DMS53 treated with DMSO at 0.1 percent for 48 hours (cell line): ENCODE results near the gene UBE2L3.
"Not testable (repeated sequence)": the region's sequence is repeated elsewhere in the genome, so short reads cannot be mapped to it uniquely, and the experiment has no call there.

ENCODE experiments used
- DNase-seq: peaks from one replicate; lab custom pipeline; 2025; ENCODE audit not compliant: unreplicated experiment; lab: John Stamatoyannopoulos, UW

Gene UBE2L3

DNA sequence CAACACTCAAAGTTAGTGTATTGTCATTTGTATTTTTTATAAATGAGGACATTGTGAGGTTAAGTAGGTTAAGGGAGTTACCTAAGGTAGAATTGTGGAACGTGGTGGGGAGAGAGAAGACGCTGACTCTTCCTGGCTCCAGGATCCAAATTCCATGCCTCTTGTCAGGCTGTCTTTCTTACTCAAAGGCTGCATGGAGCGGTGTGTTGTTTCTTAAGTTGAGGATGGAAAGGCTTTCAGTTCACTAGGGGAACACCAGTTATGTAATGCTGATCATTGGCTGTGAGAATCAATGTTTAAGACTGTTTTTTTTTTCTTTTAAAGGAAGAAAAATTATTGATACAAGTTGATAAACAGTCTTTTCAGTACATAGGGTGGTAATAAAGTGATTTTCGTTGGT lies 2.9 kb downstream of the UBE2L3 start:
- no peak for DNase-seq

DNA sequence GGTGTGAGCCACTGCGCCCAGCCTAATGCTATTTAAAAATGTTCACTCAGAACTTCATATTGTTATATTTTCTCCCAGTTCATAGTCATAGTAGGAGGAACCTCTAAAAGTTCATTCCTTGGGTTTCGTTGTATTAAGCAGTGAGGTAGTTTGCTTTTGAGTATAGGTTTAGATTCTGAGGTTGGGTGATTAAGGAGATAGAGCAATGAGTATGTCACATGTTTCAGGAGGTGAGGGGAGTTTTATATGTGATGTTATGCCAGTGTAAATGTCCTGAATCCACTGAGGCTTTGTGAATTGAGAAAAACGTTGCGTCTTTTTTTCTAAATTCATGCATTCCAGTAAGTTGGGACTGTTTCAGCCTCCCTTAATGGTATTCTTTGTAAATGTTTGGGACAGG lies 4.2 kb downstream of the UBE2L3 start:
- DNase-seq: no peak

DNA sequence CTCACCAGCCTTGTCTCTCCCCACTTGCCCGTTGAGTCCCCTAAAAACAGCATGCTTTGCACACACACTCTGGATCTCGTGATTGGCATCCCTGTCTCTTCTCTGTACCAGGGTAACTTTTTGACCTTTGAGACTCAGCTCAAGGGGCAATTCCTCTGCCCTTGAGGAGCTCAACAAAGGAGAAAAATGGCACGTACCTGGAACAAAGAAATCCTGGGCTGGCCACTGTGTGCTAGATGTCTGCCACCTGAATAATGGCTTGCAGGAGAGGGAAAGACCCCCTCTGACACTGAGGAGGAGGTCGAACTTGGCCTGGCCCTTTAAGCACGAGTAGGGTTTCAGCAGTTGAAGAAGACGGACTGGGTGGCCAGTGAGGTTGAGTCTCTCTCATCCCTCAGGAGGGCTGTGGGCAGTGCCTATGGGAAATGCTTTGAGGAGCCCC lies 5.8 kb downstream of the UBE2L3 start:
- DNase-seq: no peak

DNA sequence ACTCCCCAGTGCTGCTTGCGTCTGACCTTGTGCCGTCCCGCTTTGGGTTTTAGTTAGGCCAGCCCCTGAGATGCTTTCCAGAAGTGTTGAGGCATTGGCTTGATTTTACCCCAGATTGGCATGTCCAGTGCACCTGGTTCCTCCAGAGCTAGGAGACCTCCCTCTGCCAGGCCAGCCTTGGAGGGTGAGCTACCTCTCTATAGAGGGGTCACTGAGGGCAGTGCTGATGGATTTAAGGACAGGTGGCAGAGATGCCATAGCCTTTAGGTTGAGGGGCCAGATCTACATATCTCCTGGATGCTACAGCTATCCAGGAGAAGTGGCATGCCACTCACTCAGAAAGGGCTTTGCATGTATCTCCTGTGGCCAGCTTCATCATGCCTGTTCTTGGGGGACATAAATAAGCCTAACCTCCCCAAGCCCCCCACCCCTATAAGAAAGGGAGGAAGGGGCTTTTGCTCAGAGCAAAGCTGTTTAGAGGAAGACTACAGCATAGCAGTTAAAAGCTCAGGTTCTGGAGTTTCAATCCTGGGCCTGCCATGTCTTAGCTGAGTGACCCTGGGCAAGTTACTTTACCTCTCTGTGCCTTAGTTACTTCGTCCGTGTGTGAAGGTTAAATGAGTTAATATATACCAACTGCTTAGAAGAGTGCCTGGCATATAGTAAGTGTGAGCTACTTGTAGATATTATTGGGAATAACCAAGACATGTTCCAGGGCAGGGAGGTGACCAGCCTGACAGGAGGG lies 6.4 kb downstream of the UBE2L3 start:
- no peak for DNase-seq

DNA sequence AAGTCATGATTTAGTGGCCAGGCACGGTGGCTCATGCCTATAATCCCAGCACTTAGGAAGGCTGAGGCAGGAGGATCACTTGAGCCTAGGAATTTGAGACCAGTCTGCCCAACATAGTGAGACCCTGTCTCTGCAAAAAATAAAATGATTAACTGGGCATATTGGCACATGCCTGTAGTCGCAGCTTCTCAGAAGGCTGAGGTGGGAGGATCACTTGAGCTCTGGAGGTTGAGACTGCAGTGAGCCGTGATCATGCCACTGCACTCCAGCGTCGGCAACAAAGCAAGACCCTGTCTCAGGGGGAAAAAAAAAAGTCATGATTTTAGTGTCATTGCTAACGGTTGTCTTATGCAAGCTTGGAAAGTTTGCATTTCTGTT lies 11.9 kb downstream of the UBE2L3 start:
- no peak for DNase-seq

DNA sequence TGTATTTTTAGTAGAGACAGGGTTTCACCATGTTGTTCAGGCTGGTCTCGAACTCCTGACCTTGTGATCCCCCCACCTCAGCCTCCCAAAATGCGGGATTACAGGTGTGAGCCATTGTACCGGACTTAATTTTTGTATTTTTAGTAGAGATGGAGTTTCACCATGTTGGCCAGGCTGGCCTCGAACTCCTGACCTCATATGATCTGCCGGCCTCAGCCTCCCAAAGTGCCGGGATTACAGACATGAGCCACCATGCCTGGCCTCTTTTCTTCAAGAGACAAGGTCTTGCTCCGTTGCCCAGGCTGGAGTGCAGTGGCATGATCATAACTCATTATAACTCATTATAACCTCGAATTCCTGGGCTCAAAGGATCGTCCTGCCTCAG lies 13.1 kb downstream of the UBE2L3 start:
- not testable (repeated sequence) for DNase-seq

DNA sequence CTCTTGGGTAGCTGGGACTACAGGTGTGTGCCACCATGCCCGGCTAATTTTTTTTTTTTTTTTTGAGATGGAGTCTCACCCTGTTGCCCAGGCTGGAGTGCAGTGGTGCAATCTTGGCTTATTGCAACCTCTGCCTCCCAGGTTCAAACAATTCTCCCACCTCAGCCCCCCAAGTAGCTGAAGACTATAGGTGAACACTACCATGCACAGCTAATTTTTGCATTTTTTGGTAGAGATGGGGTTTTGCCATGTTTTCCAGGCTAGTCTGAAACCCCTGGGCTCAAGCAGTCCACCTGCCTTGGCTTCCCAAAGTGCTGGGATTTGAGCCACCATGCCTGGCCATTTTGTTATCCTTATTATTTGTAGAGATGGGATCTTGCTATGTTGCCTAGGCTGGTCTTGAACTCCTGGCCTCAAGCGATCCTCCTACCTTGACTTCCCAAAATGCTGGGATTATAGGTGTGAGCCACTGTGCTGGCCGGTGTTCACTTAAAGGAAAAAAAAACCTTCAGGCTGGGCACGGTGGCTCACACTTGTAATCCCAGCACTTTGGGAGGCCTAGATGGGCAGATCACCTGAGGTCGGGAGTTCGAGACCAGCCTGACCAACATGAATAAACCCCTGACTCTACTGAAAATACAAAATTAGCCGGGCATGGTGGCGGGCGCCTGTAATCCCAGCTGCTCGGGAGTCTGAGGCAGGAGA lies 13.6 kb downstream of the UBE2L3 start:
- DNase-seq: not testable (repeated sequence)

DNA sequence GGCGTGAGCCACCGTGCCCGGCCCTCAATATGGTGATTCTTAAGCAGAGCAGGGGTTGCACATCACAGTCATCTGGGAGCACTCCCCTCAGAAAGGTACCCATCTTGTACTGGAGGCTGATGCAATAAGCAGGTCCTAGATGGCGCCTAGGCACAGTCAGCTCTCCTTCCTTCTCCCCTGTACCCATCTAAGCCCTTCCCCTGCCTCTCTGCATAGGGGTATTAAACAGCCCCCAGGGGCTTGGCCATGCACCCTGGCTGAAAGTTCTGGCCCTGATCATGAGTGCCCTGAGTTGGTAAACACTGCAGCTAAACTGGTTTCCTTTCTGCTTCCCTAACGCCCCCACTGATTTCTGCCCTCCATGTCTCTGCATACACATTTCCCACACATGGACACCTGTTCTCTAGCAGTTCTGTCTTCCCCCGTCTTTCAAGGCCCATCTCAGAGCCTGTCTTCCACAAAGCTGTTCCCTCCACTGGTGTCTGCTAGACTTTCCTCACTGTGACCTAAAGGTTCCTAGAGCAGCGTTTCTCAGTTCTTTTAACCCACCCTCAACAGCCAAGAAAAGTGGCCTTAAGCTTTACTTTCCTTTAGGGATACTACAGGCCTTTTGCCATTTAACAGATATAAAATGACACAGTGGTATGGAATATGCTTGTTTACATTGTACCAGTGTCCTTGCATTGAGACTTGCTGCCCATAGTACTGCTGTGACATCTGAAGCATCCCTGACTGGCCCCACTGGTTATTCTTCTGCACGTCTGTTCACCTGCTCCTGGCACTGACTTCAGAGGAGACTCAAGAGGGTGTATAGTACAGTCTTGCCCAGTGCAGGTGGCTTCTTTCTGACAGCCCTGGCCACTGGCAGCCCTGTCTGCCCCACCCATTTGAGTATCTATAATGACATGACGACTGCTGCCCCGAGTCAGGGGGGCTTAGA lies 15.6 kb downstream of the UBE2L3 start:
- DNase-seq: no peak

DNA sequence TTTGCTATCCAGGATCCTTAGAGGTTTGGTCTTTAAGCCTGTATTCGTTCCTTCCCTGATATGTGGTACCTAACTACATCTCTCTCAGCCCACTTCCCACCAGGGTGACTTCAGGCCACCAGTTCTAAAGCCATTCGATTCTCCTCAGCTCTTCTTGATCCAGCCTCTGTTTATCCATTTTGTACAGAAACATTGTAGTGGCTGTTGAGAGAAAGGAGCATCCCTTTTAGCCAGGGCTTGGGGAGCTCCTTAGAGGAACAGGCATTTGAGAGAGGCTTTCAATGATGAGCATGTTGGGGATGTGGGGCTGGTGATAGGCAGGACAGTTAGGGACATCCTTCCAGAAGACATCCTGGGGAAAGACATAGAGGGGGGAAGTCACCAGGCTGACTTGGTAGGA lies 17.9 kb downstream of the UBE2L3 start:
- no peak for DNase-seq

DNA sequence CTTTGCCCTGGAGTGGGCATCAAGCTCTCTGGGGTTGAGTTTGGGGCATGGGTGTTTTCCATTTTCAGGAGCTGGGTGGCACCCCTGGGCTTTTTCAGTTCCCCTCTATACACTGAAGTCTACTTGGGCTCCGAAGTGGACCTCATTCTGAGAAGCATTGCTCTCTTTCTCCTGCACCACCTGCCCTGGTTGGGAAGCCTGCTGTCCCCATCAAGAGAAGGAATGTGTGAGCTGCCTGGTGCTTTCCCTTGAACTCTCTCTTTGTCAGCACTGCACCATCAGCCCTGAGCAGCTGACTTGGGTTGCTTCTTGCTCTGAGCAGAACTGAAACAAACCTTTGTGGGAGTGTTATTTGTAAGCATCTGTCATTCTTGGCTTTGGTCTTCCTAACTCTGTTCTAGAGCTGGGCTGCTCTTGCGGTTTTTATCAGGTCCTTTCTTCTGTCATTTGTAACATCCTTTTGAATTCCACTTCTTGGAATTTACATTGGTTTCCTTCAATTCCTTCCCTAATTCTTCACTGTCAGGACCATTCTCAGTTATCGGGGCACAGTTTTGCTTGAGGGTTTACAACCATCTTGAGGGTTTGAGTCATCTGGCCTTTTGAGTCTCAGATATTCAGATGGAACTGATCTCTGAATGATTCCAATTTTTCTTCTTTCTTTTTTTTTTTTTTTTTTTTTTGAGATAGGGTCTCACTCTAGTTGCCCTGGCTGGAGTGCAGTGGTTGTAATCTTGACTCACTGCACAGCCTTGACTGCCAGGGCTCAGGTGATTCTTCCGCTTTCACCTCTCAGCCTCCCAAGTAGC lies 20.5 kb downstream of the UBE2L3 start:
- DNase-seq: no peak

DNA sequence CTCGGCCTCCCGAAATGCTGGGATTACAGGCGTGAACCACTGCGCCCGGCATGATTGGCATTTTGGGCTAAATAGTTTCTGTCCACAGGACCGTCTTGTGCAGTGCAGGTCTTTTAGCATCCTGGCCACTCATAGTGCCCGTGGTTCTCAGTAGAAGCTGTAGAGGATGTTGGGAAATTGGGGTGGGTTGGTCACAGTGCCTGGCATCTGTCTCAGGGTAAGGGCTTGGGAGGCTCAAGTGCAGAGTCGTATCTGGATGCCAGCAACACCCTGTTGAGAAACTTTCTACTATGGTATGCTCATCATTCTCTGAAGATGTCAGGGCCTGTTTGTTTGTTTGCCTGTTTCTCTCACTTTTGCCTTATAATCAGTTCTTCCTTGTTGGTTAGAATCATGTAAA lies 21.9 kb downstream of the UBE2L3 start:
- no peak for DNase-seq

DNA sequence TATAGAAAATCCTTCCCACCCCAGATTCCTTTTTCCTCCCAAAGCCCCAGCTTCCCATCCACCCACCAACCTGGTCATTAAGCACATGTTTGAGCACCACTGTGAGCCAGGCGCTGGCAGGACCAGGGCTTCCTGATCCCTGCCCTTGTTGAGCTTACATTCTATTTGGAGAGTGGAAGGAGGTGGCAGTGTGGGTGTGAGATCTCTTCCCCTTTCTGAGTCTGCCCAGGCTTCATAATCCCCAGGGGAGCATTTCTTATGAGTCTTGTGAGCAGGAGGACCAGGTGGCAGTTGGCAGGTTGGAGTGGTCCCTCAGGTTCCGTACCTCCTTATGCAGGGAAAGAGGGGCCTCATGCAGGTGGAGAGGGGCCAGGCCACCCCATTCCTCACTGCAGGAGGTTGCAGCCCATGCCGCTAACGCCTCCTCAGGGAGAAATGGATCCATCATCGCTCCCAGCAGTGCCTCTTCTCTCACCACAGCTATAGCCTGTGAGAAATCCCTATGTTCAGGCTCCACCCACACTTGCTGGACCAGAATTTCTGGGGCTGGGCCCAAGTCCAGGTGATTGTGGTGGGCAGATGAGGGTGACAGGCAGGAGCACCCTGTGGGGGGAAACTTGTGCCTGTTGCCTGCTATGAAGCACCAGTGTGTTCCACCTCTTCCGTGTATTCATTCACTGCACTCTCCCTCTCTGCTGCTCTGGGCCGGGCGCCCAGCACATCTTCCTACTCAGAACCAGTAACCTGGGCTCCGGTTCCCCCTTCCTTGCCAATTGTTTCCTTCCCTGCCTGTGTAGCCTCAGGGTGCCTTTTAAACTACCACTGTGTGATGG lies 23.5 kb downstream of the UBE2L3 start:
- DNase-seq: no peak

DNA sequence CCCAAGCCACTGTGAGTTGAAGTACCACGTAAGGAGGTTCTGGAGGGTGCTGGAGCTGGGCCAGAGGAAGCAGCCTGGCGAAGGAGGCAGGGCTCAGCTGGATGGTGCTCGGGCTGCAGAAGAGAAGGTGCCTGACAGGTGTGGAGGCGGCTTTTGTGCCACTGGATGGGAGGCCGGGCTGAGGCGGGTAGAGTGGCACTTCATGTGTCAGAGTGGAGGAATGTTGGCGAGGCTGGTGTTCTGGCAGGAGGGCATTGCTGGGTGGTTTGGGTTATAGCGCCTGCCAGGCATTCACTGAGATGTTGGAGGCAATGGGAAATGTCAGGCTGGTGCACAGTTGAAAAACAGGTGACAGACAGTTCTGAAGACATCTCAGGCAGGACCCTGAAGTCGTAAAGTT lies 24.2 kb downstream of the UBE2L3 start:
- no peak for DNase-seq

DNA sequence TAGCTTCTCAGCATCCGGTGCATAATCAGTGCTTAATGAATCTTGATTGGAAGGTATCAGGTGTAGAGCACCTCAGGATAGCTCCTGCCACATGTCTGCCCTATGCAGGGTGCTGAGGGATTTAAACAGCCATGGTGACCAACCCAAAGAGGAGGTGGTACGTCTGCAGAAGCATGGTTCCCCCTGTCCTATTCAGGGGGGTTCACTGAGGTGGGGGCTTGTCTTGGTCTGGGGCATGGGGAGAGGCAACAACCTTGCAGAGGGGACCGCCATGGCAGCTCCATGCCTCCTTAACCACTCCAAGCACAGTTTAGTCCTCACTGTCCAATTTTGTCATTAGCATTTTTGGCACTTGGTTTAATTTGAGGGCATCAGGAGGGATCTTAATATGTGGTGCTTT lies 24.9 kb downstream of the UBE2L3 start:
- no peak for DNase-seq

DNA sequence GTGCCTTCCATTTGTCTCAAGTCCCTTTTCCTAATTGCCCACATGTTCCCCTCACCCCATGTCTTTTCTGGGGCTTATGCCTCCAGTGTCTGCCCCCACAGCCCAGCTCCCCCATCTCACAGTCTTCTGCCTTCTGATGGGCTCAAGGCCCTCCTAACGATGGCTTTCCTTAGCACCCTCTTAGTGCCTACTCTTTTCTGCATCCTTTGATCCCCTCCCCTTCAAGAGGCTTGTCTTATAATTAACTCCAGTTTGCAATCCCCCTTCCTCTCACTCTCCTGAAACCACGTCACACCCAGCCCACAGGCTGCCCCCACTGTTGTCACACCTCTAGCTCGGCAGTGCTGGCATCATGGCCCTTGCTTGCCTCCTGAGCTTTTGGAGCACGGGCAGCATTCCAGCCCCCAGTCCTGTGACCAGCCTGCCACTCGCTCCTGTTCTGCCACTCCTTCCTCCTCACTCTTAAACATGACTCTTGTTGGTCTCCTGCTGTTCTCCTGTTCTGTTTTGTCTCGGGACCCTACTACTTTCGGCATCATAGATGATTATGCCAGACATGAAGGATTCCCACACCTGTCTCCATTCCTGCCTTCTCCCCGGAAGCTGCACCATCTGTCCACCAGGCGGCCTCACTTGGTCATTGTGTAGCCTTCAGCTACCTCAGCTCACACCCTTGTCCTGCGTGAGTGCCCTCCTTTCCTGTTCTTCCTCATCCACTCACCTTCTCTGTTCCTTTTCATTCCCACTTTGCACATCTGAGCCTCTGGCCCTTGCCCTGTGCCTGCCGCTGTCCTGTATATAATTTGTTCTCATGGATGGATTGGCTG lies 26.1 kb downstream of the UBE2L3 start:
- no peak for DNase-seq

DNA sequence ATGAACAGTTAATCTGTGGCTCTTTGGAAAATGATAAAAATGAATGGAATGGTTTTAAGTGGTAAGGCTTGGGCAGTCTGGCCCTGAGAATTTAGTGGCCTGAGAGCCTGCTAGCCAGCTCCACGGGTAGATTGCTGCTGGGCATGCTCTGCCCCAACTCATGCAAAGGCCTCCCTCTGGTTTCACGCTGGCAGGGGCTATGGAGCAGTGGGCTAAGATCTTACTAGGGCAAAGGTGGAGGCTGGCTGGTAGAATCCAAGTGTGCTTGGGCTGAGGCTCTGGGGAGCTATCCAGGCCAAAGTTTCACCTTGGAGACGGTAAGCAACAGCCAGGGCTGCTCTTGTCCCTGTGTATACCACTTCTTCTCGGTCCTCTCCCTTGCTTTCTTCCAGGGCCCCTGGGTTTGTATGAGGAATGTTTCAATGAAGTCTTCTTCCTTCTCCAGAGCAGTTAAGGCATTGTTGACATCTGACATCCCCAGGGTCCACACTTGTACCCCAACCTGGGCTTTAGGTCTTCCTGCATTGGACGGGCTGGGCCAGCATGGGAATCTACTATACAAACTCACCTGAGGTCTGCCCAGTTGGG lies 27.4 kb downstream of the UBE2L3 start:
- DNase-seq: no peak

DNA sequence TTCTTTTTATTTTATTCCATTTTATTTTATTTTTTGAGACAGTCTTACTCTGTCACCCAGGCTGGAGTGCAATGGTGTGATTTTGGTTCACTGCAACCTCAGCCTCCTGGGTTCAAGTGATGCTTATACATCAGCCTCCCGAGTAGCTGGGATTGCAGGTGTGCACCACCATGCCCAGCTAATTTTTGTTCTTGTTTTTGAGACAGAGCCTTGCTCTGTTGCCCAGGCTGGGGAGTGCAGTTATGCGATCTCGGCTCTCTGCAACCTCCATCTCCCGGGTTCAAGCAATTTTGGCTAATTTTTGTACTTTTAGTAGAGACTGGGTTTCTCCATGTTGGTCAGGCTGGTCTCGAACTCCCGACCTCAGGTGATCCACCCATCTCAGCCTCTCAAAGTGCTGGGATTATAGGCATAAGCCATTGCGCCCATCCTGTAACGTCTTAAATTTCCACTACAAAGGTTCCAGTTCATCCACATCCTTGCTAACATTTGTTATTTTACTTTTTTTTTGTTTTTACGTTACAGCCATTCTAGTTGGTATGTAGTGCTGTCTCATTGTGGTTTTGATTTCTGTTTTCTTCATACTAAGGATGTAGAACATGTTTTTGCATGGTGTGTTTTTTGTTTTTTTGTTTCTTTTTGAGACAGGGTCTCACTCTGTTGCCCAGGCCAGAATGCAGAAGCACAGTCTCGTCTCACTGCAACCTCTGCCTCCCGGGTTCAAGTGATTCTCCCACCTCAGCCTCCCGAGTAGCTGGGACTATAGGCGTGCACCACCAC lies 29.0 kb downstream of the UBE2L3 start:
- DNase-seq: not testable (repeated sequence)

DNA sequence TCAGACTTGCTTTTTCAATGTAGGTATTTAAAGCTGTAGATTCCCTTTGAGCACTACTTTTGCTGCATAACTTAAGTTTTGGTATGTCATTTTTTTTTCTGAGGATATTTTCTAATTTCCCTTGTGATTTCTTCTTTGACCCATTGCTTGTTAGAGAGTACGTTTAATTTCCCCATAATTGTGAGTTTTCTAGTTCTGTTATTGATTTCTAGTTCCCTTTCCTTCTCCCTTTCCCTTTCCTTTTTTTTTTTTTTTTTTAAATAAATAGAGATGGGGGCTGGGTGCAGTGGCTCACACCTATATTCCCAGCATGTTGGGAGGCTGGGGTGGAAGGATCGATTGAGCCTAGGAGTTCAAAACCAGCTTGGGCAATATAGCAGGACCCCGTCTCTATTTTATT lies 30.8 kb downstream of the UBE2L3 start:
- no peak for DNase-seq
